ENCODE results near the gene MRPL12. TPM values are rescaled to one million over a fixed set of nuclear protein-coding genes. Genes with fewer than 3 reads are reported as not detected.
A peak's percentile ranks its signal among the peaks of the same experiment; 100 is the strongest.

MRPL12 gene
- total RNA-seq, 1 experiment from 2014 or later = 108 TPM

GRCh38 chr17:81696218-81696941 is 6.8 kb upstream of the MRPL12 start:
- POLR2A ChIA-PET (ENCODE audit: unreplicated experiment) = no interaction called here
- TSS peak; percentile 27 for BruUV-seq (replicated peaks)
- Histone ChIP-seq H3K9me2 (replicated peaks; ENCODE audit: low read length) (no peaks in the 10 kb centered on the region), H3K27me3 (ENCODE audit: low read length) (no peaks in the 10 kb centered on the region), H3K79me2 (ENCODE audit: low read length) (peaks cover 50% of the 10 kb centered on the region), H3K9ac (ENCODE audit: low read length) (no peak overlapping the region), H4K20me1 (ENCODE audit: low read length) (peaks cover 5% of the 10 kb centered on the region; the same call in 1 of the 2 replicates), H3K4me2 (ENCODE audit: low read length) (no peak overlapping the region), H3K27ac (ENCODE audit: low read length) (no peak overlapping the region), H3F3A (ENCODE audit: low read length, unreplicated experiment) (peaks cover 3% of the 10 kb centered on the region), H3K4me1 (ENCODE audit: insufficient read depth, low read length) (peaks cover 8% of the 10 kb centered on the region), H3K36me3 (ENCODE audit: low read depth, low read length) (peaks cover 72% of the 10 kb centered on the region), H3K9me3 (ENCODE audit: low read length) (no peaks in the 10 kb centered on the region), H2AFZ (ENCODE audit: low read length) (no peak overlapping the region), H3K4me3 (ENCODE audit: low read length) (no peak overlapping the region)
- CTCF ChIA-PET = no interaction called here
- DNase-seq (no peak), ATAC-seq (no peak)
- intact Hi-C loops (cut with micrococcal nuclease) = no loop called here
- no peak for TF ChIP-seq EZH2phosphoT487 (IDR thresholded peaks at IDR 0.05; ENCODE audit: borderline replicate concordance, low read length)
- TF ChIP-seq CTCF (conservative IDR thresholded peaks at IDR 0.05; ENCODE audit: low read depth, low read length) = no peak
- TF ChIP-seq EZH2 (IDR thresholded peaks at IDR 0.05; ENCODE audit: low read length, unreplicated experiment) = no peak

GRCh38 chr17:81697261-81698044 is 5.7 kb upstream of the MRPL12 start:
- H3K36me3 ChIP-seq (ENCODE audit: low read depth, low read length) = peaks cover 62% of the 10 kb centered on the region
- intact Hi-C loops (cut with micrococcal nuclease) = no loop called here
- H3K4me1 ChIP-seq (ENCODE audit: insufficient read depth, low read length) = peaks cover 16% of the 10 kb centered on the region
- peaks cover 10% of the 10 kb centered on the region; the same call in 1 of the 2 replicates for H4K20me1 ChIP-seq (ENCODE audit: low read length)
- no peak overlapping the region for H3K4me3 ChIP-seq (ENCODE audit: low read length)
- DNase-seq (no peak), ATAC-seq (no peak)
- H3K4me2 ChIP-seq (ENCODE audit: low read length) = no peak overlapping the region
- ChIA-PET CTCF (no interaction called here), POLR2A (ENCODE audit: unreplicated experiment) (interaction anchor here (0.6 kb wide), 1 partner anchor 15 kb away, joined by 3 read pairs; no protein-coding TSS in a partner anchor)
- no peak overlapping the region for H2AFZ ChIP-seq (ENCODE audit: low read length)
- no TSS peak for BruUV-seq (replicated peaks)
- H3K9me2 ChIP-seq (replicated peaks; ENCODE audit: low read length) = no peaks in the 10 kb centered on the region
- no peaks in the 10 kb centered on the region for H3K9me3 ChIP-seq (ENCODE audit: low read length)
- TF ChIP-seq CTCF (conservative IDR thresholded peaks at IDR 0.05; ENCODE audit: low read depth, low read length) (no peak), EZH2phosphoT487 (IDR thresholded peaks at IDR 0.05; ENCODE audit: borderline replicate concordance, low read length) (no peak), EZH2 (IDR thresholded peaks at IDR 0.05; ENCODE audit: low read length, unreplicated experiment) (no peak)
- peaks cover 3% of the 10 kb centered on the region for H3F3A ChIP-seq (ENCODE audit: low read length, unreplicated experiment)
- H3K27me3 ChIP-seq (ENCODE audit: low read length) = no peaks in the 10 kb centered on the region
- no peak overlapping the region for H3K27ac ChIP-seq (ENCODE audit: low read length)
- peaks cover 61% of the 10 kb centered on the region for H3K79me2 ChIP-seq (ENCODE audit: low read length)
- H3K9ac ChIP-seq (ENCODE audit: low read length) = no peak overlapping the region

Data from PC-3 (cell line).